Dedifferentiated amniotic fluid mesenchymal stem cell (primary cell): ENCODE measurements around the gene AFF3.
"Not testable (repeated sequence)": the region's sequence is repeated elsewhere in the genome, so short reads cannot be mapped to it uniquely, and the experiment has no call there.

ENCODE experiments used
- DNase-seq: peaks from one replicate; pipeline ENCODE4 v3.0.0-alpha.2; 2016; ENCODE audit errors: extremely low spot score

AFF3 gene

GRCh38 chr2:100142393-100142792 lies at the start of gene AFF3:
Gene AFF3, minus strand, starts transcription at chr2:100142590. Its CDS starts 38,136 bp downstream, at chr2:100104454.
- no peak for DNase-seq

- DNase-seq, result no peak
Measured at GRCh38 chr2:100189387-100189786, 47.0 kb upstream of the AFF3 start.

DNA sequence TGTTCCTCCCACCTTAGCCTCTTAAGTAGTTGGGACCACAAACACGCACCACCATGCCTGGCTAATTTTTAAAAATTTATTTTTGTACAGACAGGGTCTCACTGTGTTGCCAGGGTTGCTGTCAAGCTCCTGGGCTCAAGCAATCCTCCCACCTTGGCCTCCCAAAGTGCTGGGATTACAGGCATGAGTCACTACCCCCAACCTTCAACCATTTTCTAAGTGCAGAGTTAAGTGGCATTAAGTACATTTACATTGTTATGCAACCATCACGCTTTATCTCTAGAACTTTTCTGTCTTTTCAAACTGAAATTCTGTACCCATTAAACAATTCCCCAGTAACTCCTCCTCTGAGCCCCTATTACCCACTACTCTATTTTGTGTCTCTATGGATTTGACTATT lies 45.9 kb upstream of the AFF3 start:
- no peak for DNase-seq

DNA sequence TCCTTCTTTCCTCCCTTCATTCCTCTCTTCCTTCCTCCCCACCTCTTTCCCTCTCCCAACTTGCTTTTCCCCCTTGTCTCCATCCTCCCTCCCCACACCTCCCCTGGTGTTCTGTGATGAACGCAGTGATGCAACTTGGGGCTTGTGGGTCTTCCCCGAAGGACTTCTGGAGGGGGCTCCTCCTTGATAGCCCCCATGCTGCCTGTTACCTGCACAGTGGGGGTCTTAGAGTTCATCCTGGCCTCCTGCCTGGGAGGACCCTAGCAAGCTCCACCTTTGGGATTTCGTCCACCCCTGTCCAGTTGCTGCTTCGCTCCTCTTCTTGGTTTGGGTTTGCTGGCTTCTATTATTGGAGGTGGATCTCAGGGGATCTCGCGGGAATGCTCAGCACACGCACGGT lies 43.7 kb upstream of the AFF3 start:
- DNase-seq, result no peak

DNA sequence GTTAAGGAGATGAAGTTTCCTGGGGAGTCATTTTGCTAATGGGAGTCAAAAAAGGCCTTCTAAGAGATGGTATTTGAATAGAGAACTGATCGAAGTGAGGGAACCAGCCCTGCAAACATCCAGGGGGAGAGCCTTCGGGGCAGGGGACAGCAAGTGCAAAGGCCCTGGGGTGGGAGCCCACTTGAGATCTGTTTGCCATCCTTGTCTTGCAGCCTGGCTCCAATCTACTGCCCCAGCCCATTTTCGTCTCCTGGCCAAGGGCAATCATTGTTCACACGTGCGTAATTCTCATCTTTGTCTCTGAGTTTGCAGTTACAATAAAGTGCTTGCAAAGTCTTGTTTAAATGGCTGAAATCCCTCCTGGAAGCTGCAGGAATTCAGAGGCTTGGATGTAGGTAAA lies 43.1 kb upstream of the AFF3 start:
- DNase-seq, result no peak

- DNase-seq, result no peak
Measured at GRCh38 chr2:100185105-100185504, 42.7 kb upstream of the AFF3 start.

- no peak for DNase-seq
Measured at GRCh38 chr2:100184055-100184737, 41.8 kb upstream of the AFF3 start.

DNA sequence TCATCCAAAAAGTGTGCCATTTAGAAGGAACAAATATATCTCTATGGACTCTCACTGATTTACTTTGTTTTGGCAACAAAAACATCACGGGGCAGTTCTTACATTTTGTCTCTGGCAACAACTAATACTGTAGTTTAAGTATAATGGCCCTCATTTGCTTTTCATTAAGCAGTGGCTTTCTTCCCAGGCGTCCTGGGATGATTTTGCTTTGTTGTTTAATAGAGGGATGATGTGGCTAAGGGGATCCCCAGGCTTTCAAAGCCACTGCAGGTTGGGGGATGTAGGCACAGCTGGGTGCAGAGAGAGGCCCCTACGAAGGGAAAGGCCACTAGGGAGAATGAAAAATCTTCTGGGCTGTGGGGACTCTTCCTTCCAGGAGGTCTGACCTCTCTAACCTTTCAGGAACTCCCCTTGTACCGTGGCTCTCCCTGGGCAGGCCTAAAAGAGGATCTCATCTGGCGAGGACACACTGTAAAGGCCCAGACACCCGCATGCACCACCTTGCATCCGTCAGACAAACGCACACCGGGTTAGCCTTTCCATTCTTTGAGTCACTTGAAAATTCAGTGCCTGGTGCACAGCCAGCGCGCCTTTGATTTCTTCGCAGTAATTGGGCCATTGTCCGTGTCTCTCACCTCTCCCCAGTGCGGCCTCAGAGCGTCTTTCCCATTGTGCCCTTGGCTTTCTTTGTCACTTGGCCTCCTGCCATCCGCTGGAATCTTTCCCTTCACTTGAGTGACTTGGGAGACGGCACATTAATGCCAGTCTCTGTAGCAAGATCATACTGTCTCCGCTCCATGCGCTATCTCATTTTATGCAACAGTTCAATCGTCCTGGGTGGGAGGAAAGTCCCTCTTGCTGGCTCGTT lies 40.3 kb upstream of the AFF3 start:
- no peak for DNase-seq

DNA sequence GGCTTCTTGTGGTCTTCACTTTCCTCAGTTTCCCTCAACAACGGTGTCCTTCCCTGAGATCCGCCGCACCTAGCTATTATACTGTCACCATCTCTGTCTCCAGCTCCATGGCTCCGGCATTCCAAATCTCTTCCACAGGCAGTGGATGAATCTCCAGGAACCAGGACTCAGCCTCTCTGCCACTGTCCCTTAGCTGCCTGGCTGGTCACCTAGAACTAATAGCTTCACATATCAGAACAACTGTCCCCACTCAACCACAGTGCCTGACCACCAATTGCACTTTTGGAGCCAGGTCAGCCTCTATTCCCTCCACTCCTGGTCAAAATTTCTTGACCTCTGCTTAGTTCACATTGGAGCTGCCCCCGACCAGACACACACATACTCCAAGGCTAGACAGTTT lies 38.1 kb upstream of the AFF3 start:
- no peak for DNase-seq

DNA sequence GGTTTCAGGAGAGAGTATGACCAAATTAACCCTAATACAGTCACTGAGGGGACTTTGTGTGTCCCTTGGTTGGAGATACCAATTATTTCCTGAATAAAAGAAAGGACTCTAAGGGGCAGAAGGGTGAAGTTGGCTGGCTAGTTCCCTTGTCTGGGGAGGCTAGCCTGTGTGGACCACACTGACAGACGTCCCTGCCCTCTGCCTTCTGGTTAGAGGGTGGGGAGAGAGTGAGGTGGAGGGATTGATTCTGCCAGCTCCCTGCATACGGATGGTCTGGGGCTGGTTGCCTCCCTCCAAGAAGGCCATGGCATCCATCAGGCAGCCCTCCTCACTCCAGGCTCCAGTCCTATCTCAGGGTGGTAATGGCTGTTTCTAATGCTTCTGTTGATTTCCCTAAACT lies 37.4 kb upstream of the AFF3 start:
- no peak for DNase-seq

DNA sequence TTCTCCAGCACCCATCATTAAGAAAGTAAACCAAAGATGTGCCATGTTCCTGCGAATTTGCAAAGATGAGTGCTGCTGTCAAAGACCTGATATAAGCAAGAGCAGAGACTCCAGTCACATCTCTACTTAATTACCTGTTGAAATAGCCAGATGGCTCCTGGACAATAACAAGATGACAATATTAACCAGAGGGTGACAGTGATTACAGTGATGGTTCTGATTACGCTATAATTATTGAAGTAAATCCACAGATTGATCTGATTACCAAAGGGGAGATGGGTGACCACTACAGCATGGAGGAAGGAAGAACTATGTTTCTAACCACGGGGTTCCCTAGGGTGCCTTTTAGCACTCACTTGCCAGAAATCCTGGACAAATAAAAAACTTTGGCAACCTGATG lies 36.5 kb upstream of the AFF3 start:
- no peak for DNase-seq

DNA sequence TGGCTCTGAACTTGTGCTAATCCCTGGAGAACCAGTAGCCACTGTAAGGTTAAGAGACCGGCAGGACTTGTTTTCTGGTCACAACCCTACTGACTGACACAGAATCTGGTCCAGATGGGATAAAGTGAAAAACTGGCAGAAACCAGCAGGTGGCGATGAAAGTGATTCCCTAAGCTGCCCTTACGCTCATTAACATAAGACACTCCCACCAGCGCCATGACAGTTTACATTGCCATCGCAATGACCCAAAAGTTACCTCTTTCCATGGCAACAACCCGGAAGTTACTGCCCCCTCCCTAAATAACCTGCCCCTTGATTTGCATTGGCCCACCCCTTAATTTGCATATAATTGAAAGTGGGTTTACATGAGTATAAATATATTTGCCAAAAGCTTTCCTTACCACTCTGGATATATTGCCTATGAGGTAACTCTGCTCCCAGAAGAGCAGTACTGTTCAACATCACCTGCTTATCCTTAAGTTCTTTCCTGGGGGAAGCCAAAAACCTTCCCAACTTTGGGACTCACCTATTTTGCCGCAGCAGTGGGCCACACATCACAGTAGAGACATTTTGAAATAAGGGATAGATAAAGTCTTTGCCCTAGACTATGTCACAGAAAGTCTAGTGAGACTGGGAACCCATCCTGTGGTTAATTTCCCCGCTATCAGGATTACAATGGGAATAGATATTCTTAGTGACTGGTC lies 35.8 kb upstream of the AFF3 start:
- DNase-seq, result no peak

DNA sequence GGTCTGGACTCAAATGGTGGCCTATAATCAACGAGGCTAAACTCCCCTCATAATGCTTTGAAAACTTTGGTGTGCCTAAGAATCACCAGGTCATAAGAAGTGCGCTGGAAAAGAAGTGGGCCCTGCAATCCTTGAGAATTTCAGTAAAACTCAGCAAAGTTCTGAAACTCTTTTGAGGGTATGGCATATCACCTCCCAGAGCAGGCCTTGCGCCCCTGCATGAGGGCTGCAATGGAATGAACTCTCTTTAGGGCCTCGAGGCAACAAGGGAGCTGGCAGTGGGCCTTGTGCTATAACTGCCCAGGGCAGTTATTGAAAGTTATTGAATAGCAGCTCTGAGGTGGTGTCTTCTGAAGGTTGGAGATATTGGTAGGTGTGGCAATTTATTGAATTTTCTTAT lies 34.5 kb upstream of the AFF3 start:
- DNase-seq, result no peak

DNA sequence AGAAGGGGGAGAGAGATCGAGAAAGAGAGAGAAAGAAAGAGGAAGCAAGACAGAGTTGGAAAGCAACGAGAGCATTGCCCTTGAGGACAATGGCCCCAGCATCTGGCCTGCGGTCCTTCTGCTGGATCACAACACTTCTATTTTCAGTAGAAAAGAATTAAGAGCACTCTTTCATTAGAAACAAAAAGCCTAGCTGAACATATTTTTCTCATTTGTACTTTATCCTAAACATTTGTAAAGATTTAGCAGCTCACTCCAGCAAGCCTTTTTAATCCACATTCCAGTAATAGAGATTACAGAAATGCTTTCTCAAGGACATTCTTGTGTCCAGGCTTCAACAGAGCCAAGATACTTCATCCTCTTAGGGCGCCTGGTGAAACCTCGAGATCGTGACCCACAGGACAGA lies 31.6 kb upstream of the AFF3 start:
- peak; percentile 63 for DNase-seq

GRCh38 chr2:100166701-100167100 lies 24.3 kb upstream of the AFF3 start:
- no peak for DNase-seq

DNA sequence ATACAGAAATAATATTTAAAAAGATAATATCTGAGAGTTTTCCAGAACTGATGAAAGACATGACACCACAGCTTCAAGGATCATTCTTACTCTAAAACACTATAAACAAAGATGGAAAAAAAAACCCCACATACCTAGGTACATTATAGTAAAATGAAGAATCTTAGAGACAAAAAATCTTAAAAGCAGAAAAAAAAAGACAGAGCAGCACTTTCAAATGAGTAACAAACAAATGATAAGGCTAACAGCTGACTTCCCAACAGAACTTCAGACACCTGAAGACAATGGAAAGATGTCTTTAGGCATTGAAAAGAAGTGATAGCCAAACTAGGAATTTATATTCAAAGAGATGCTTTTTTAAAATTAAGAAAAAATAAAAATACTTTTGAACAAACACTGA lies 21.2 kb upstream of the AFF3 start:
- DNase-seq, result no peak

- no peak for DNase-seq
Measured at GRCh38 chr2:100161945-100162620, 19.7 kb upstream of the AFF3 start.

DNA sequence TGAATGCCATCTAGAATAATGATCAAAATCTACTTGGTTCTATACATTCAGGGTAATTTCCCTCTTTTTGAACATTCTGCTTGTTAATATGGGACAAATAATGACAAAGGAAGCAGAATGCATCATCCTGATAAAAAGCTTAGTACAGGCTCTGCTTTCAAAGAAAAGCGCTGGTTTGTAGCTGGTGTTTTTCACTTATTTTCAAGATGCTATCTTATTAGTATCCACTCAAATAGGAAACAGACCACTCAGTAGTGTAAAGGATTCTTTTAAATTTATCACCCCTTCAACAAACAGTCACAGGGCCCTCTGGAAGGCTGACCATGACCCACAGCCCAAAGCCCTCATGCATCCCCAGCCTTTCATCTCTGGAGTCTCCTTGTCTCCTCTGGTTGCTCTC lies 18.0 kb upstream of the AFF3 start:
- no peak for DNase-seq

GRCh38 chr2:100151832-100152231 lies 9.4 kb upstream of the AFF3 start:
- not testable (repeated sequence) for DNase-seq

GRCh38 chr2:100151310-100151709 lies 8.9 kb upstream of the AFF3 start:
- no peak for DNase-seq

DNA sequence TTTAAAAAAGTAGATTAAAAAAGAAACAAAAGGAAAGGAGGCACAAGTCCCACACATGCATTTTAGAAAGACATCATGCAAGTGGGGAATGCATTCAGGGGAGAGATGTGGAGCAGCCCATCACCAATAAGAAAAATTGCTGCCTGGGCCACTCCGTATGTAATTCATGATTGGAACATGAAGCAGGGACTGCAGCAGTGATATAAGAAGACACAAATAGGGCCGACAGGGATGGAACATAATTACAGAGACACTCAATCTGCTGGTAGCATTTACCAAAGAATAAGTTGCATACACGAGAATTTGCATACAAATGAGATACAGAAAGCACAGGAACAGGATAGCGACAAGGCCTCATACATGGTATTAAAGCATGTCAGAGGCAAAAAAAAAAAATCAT lies 6.5 kb upstream of the AFF3 start:
- DNase-seq, result no peak

DNA sequence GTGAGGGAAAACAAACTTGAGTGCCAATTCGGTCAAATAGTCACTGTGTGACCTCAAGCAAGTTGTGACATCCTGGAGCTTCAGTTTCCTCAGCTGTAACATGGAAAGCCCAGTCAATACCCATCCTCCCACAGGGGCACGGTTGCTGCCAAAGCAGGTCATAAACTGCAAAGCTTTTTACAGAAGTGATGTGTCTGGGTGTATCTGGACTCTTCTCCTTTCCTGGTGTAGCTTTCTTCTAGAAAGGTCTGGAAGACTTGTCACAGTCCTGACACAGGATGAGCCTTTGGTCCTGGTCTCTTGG lies 4.2 kb upstream of the AFF3 start:
- no peak for DNase-seq
